A673 (cell line): ENCODE results near the gene PSMB10.

ENCODE experiments used
- CTCF ChIP-seq: fragments of 300-800, 200-600 bp; sonication (generic); conservative IDR thresholded peaks from 2 replicates; pipeline ENCODE4 v1.5.1; 2017; ENCODE audit warnings: low read depth, mild to moderate bottlenecking, antibody characterized with exemption, low read length, moderate library complexity, mixed read lengths
- EZH2 ChIP-seq: fragments of 200-600 bp; sonication (generic); IDR thresholded peaks from 2 replicates; pipeline ENCODE4 v1.6.1; 2017; ENCODE audit warnings: borderline replicate concordance, low read depth, mild to moderate bottlenecking, mixed read lengths, antibody characterized with exemption, low read length; ENCODE audit not compliant: poor library complexity, severe bottlenecking

- no peak for TF ChIP-seq CTCF
- TF ChIP-seq EZH2 = no peak
Observed at GRCh38 chr16:67935402-67936123, 1.1 kb downstream of the PSMB10 start.
